Measurements from ENCODE around the gene WBP11. TPM values are rescaled to one million over a fixed set of nuclear protein-coding genes. Genes with fewer than 3 reads are reported as not detected.

WBP11 gene
- total and polyA plus RNA-seq, 2 of the 13 experiments (the other 11 are each of a cell fraction or from before 2014, with no cell fraction given), result 7.6 to 31.0 TPM

DNA sequence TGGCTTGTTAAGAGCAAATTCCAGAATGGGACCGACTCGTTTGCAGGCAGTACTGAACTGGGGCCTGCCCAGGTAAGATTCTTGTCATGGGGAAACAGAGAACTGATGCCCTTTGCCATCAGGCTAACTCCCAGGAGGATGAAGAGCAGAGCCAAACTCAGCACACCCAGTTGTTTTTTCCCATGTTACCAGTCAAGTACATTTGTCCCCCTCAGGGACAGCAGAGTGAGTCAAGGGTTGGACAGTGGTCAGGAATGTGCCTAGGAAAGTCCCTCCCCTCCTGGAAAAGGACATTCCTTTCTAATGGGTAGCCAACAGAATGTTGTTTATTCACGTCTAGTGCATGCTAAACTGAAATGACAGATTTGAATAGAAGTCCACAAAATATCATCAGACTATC is 38.5 kb upstream of the WBP11 start (continued):
- TF ChIP-seq HNRNPH1 (optimal IDR thresholded peaks at IDR 0.05; ENCODE audit: low read depth, low read length), result no peak
- TF ChIP-seq, protein P1, sequence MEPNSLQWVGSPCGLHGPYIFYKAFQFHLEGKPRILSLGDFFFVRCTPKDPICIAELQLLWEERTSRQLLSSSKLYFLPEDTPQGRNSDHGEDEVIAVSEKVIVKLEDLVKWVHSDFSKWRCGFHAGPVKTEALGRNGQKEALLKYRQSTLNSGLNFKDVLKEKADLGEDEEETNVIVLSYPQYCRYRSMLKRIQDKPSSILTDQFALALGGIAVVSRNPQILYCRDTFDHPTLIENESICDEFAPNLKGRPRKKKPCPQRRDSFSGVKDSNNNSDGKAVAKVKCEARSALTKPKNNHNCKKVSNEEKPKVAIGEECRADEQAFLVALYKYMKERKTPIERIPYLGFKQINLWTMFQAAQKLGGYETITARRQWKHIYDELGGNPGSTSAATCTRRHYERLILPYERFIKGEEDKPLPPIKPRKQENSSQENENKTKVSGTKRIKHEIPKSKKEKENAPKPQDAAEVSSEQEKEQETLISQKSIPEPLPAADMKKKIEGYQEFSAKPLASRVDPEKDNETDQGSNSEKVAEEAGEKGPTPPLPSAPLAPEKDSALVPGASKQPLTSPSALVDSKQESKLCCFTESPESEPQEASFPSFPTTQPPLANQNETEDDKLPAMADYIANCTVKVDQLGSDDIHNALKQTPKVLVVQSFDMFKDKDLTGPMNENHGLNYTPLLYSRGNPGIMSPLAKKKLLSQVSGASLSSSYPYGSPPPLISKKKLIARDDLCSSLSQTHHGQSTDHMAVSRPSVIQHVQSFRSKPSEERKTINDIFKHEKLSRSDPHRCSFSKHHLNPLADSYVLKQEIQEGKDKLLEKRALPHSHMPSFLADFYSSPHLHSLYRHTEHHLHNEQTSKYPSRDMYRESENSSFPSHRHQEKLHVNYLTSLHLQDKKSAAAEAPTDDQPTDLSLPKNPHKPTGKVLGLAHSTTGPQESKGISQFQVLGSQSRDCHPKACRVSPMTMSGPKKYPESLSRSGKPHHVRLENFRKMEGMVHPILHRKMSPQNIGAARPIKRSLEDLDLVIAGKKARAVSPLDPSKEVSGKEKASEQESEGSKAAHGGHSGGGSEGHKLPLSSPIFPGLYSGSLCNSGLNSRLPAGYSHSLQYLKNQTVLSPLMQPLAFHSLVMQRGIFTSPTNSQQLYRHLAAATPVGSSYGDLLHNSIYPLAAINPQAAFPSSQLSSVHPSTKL (CRISPR knock-in tag; IDR thresholded peaks at IDR 0.05), result peak; percentile 63
- TF ChIP-seq KMT2B (CRISPR knock-in tag; IDR thresholded peaks at IDR 0.05), result 0 out of 2 replicates have a peak, but pooled peaks have one; percentile 25
- TF ChIP-seq, protein P2, sequence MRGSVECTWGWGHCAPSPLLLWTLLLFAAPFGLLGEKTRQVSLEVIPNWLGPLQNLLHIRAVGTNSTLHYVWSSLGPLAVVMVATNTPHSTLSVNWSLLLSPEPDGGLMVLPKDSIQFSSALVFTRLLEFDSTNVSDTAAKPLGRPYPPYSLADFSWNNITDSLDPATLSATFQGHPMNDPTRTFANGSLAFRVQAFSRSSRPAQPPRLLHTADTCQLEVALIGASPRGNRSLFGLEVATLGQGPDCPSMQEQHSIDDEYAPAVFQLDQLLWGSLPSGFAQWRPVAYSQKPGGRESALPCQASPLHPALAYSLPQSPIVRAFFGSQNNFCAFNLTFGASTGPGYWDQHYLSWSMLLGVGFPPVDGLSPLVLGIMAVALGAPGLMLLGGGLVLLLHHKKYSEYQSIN (CRISPR knock-in tag; IDR thresholded peaks at IDR 0.05; ENCODE audit: borderline replicate concordance), result no peak
- peak; percentile 29; the same call in 1 of the 2 replicates for TF ChIP-seq HDAC2 (CRISPR knock-in tag; IDR thresholded peaks at IDR 0.05)
- no peak for TF ChIP-seq RBM39 (IDR thresholded peaks at IDR 0.05; ENCODE audit: low read depth, low read length, poor library complexity, severe bottlenecking)
- no peak for TF ChIP-seq ZNF33A (CRISPR knock-in tag; IDR thresholded peaks at IDR 0.05; ENCODE audit: borderline replicate concordance)
- TF ChIP-seq, protein P3, sequence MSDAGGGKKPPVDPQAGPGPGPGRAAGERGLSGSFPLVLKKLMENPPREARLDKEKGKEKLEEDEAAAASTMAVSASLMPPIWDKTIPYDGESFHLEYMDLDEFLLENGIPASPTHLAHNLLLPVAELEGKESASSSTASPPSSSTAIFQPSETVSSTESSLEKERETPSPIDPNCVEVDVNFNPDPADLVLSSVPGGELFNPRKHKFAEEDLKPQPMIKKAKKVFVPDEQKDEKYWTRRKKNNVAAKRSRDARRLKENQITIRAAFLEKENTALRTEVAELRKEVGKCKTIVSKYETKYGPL (CRISPR knock-in tag; IDR thresholded peaks at IDR 0.05), result no peak
- TF ChIP-seq, protein P4, sequence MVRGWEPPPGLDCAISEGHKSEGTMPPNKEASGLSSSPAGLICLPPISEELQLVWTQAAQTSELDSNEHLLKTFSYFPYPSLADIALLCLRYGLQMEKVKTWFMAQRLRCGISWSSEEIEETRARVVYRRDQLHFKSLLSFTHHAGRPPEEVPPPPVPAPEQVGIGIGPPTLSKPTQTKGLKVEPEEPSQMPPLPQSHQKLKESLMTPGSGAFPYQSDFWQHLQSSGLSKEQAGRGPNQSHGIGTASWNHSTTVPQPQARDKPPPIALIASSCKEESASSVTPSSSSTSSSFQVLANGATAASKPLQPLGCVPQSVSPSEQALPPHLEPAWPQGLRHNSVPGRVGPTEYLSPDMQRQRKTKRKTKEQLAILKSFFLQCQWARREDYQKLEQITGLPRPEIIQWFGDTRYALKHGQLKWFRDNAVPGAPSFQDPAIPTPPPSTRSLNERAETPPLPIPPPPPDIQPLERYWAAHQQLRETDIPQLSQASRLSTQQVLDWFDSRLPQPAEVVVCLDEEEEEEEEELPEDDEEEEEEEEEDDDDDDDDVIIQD (CRISPR knock-in tag; IDR thresholded peaks at IDR 0.05; ENCODE audit: low read depth), result peak; percentile 78; the same call in 1 of the 2 replicates
- no peak for TF ChIP-seq HOXA9 (CRISPR knock-in tag; IDR thresholded peaks at IDR 0.05; ENCODE audit: borderline replicate concordance)
- no peak for TF ChIP-seq NFE2L2 (IDR thresholded peaks at IDR 0.05; ENCODE audit: low read length)
- TF ChIP-seq FOXP1 (IDR thresholded peaks at IDR 0.05), result no peak
- peak; percentile 41; the same call in 1 of the 2 replicates for TF ChIP-seq FOXP1 (CRISPR knock-in tag; IDR thresholded peaks at IDR 0.05)
- TF ChIP-seq ZMYM2 (CRISPR knock-in tag; IDR thresholded peaks at IDR 0.05), result no peak
- TF ChIP-seq HOXA5 (CRISPR knock-in tag; IDR thresholded peaks at IDR 0.05), result 0 out of 2 replicates have a peak, but pooled peaks have one; percentile 27
- peak; percentile 60 for TF ChIP-seq POLR2G (IDR thresholded peaks at IDR 0.05; ENCODE audit: low read depth, low read length)
- TF ChIP-seq, protein P5, sequence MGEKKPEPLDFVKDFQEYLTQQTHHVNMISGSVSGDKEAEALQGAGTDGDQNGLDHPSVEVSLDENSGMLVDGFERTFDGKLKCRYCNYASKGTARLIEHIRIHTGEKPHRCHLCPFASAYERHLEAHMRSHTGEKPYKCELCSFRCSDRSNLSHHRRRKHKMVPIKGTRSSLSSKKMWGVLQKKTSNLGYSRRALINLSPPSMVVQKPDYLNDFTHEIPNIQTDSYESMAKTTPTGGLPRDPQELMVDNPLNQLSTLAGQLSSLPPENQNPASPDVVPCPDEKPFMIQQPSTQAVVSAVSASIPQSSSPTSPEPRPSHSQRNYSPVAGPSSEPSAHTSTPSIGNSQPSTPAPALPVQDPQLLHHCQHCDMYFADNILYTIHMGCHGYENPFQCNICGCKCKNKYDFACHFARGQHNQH (CRISPR knock-in tag; IDR thresholded peaks at IDR 0.05), result peak; percentile 66; the same call in 1 of the 2 replicates
